PC-9 (cell line): ENCODE data around the gene NCKIPSD. TPM values are rescaled to one million over a fixed set of nuclear protein-coding genes. Genes with fewer than 3 reads are reported as not detected.

Experiments
- BruUV-seq: library from RNA; stranded (reverse); fragments of 400-500 nt; replicated peaks from 2 replicates; lab custom pipeline; 2021; lab: Mats Ljungman, UMichigan
- CTCF ChIA-PET: fragments of 300-600 bp; sonication (Branson Sonifier 250); formaldehyde crosslinking; loops from one replicate; lab custom pipeline; 2022; ENCODE audit warnings: antibody characterized with exemption; lab: Charles Lee
- POLR2A ChIA-PET: fragments of 300-600 bp; sonication (Branson Sonifier 250); formaldehyde crosslinking; loops from one replicate; lab custom pipeline; 2022; ENCODE audit warnings: antibody characterized with exemption; ENCODE audit not compliant: unreplicated experiment; lab: Charles Lee
- DNase-seq, 2 experiments: peaks; one replicate each; pipeline versions ENCODE4 v3.0.0 to v3.0.0-alpha.2; 2015 to 2022; ENCODE audit warnings: mixed read lengths in 1 of 2
- H2AFZ ChIP-seq: fragments of 200-600 bp; sonication (generic); 2 replicates; pipeline ENCODE4 v1.8.1; 2017; ENCODE audit warnings: antibody characterized with exemption
- H3F3A ChIP-seq: fragments of 200-600 bp; sonication (generic); 2 replicates; pipeline ENCODE4 v1.8.1; 2017; ENCODE audit warnings: antibody characterized with exemption, mild to moderate bottlenecking, low read depth; ENCODE audit not compliant: insufficient read depth
- H3K27ac ChIP-seq: fragments of 200-600 bp; sonication (generic); 2 replicates; pipeline ENCODE4 v1.6.1; 2016; ENCODE audit warnings: mixed run types
- H3K27me3 ChIP-seq: fragments of 200-600 bp; sonication (generic); 2 replicates; pipeline ENCODE4 v1.6.1; 2016; ENCODE audit warnings: low read depth, mixed run types; ENCODE audit not compliant: insufficient read depth
- H3K36me3 ChIP-seq: fragments of 200-600 bp; sonication (generic); 2 replicates; pipeline ENCODE4 v1.6.1; 2016; ENCODE audit warnings: low read depth, mixed run types
- H3K4me1 ChIP-seq: fragments of 200-600 bp; sonication (generic); replicated peaks from 2 replicates; pipeline ENCODE4 v1.6.1; 2016; ENCODE audit warnings: mixed run types; ENCODE audit not compliant: insufficient read depth
- H3K4me2 ChIP-seq: fragments of 200-600 bp; sonication (generic); 2 replicates; pipeline ENCODE4 v1.6.1; 2017; ENCODE audit warnings: mixed run types
- H3K4me3 ChIP-seq: fragments of 200-600 bp; sonication (generic); 2 replicates; pipeline ENCODE4 v1.6.1; 2016; ENCODE audit warnings: mixed run types
- H3K79me2 ChIP-seq: fragments of 200-600 bp; sonication (generic); 2 replicates; pipeline ENCODE4 v1.6.1; 2017; ENCODE audit warnings: low read depth, mixed run types
- H3K9me2 ChIP-seq: fragments of 200-600 bp; sonication (generic); 2 replicates; pipeline ENCODE4 v1.8.1; 2017; ENCODE audit warnings: mild to moderate bottlenecking; ENCODE audit not compliant: insufficient read depth
- H3K9me3 ChIP-seq: fragments of 200-600 bp; sonication (generic); 2 replicates; pipeline ENCODE4 v1.8.1; 2016; ENCODE audit warnings: low read depth; ENCODE audit not compliant: insufficient read depth
- H4K20me1 ChIP-seq: fragments of 200-600 bp; sonication (generic); 2 replicates; pipeline ENCODE4 v1.8.1; 2017; ENCODE audit not compliant: insufficient read depth
- EZH2 ChIP-seq: fragments of 200-600 bp; sonication (generic); IDR thresholded peaks from 2 replicates; pipeline ENCODE4 v1.8.0; 2017; ENCODE audit warnings: antibody characterized with exemption, low read depth
- intact Hi-C: fragments of 100-400 bp; cut with micrococcal nuclease; formaldehyde crosslinking; loops from one replicate; pipeline ENCODE4 v1.10.0; 2022; ENCODE audit not compliant: unreplicated experiment
- total RNA-seq: library from RNA; stranded (reverse); gene quantifications from 2 replicates; pipeline ENCODE4 v1.2.3, GENCODE V29; 2021
- TF ChIP-seq, protein P1 (sequence below): fragments of 200-600 bp; sonication (generic); conservative IDR thresholded peaks from 2 replicates; pipeline ENCODE4 v1.6.1; 2017; ENCODE audit warnings: mixed run types, antibody characterized with exemption, mild to moderate bottlenecking, moderate library complexity

The NCKIPSD gene
- total RNA-seq, 1 experiment from 2014 or later: 53.3 TPM

DNA sequence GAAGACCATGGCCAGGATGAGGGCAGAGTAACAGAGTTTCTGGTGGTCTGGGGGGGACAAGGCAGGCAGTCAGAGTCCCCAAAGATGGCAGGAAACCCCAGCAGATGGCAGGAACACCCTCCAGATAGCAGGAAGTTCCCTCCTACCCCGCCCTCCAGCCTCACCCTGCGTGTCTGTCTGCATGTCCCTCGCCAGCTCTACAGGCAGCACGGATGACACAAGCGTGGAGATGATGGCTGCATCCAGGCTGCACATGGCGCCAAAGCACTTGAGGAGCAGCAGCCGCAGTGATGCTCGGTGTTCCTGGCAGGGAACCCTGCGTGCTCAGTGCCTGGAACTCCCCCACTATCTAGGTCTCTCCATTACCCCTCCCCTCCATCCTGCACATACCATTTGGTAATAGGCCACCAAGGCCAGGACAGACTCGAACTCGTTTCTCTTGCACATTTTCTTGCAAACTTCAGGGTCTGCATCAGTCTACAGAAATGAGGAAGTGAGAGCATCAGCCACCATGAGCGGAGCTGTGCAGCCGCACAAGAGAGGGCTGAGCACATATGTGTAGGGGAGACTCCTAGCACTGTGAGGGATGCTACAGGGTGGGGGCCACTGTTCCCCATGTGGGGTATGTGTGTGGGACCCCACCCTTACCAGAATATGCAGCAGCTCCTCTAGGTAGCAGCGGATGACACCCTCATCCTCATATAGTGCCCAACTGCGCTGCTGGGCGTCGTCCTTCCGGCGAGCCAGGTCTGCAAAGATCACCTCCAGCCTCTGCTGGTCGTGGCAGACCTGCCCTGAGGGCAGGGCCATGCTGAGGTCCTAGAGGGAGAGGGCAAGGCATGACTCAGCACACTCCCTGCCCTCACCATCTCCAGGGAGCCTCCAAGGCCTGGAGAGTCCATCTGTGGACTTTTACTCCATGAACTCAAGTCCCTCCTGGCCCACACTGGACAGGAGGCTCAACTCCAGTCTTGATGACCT, 6.0 kb downstream of the NCKIPSD start:
- no peaks in the 10 kb centered on the region for H3K9me3 ChIP-seq
- no peaks in the 10 kb centered on the region for H3F3A ChIP-seq
- H3K4me3 ChIP-seq: no peak overlapping the region
- intact Hi-C loops: no loop called here
- H3K4me2 ChIP-seq: no peak overlapping the region
- no peaks in the 10 kb centered on the region for H3K36me3 ChIP-seq
- no TSS peak for BruUV-seq
- H2AFZ ChIP-seq: no peak overlapping the region
- no peak overlapping the region for H3K27ac ChIP-seq
- H3K27me3 ChIP-seq: no peaks in the 10 kb centered on the region
- peaks cover 15% of the 10 kb centered on the region for H3K79me2 ChIP-seq
- TF ChIP-seq, protein P1, sequence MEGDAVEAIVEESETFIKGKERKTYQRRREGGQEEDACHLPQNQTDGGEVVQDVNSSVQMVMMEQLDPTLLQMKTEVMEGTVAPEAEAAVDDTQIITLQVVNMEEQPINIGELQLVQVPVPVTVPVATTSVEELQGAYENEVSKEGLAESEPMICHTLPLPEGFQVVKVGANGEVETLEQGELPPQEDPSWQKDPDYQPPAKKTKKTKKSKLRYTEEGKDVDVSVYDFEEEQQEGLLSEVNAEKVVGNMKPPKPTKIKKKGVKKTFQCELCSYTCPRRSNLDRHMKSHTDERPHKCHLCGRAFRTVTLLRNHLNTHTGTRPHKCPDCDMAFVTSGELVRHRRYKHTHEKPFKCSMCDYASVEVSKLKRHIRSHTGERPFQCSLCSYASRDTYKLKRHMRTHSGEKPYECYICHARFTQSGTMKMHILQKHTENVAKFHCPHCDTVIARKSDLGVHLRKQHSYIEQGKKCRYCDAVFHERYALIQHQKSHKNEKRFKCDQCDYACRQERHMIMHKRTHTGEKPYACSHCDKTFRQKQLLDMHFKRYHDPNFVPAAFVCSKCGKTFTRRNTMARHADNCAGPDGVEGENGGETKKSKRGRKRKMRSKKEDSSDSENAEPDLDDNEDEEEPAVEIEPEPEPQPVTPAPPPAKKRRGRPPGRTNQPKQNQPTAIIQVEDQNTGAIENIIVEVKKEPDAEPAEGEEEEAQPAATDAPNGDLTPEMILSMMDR: no peak
- no peak for TF ChIP-seq EZH2
- ChIA-PET CTCF (no interaction called here), POLR2A (no interaction called here)
- no peaks in the 10 kb centered on the region for H3K9me2 ChIP-seq
- no peaks in the 10 kb centered on the region; the same call in 1 of the 2 replicates for H4K20me1 ChIP-seq
- peak in 1 of 2 experiments; percentile 59 for DNase-seq
- peaks cover 15% of the 10 kb centered on the region for H3K4me1 ChIP-seq

DNA sequence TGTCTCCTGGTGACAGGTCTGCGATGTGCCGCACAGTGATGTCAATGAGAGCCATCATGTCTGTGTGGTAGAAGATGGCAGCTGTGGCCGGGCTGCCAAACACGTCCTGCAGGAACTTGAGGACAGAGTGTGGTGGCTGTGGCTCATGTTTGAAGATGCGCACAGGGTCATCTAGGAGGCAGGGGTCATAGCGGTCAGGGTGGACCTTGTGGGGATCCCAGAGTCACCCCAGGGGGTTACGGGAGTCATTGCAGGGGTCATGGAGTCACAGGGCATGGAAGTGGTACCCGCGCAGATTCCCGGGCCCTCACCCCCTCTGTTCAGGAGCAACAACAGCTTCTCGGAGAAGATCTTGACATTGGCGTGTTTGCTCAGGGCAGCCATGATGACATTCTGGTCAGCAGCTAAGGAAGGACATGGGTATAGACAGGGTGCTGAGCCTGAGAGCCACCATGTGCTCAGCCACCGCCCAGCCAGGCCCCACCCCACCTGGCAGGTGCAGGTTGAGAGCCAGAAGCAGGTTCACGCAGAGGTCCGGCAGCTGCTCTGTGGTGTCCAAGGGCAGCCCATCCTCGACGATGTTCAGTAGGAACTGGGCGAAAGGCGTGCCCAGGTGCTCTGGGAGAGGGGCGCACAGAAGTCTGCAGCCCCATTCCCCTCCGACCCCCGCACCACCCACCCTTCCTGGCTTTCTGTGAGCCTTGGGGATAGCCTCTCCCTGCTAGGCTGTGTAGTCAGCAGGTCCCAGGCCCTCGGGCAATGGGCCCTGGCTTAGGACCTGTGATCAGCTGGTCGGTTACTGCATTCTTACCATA, 6.9 kb downstream of the NCKIPSD start:
- POLR2A ChIA-PET: no interaction called here
- no peak overlapping the region for H3K4me2 ChIP-seq
- no TSS peak for BruUV-seq
- no peak for TF ChIP-seq EZH2
- TF ChIP-seq, protein P1: no peak
- H3K27me3 ChIP-seq: no peaks in the 10 kb centered on the region
- H2AFZ ChIP-seq: no peak overlapping the region
- CTCF ChIA-PET: no interaction called here
- intact Hi-C loops: no loop called here
- H3F3A ChIP-seq: no peaks in the 10 kb centered on the region
- H3K9me3 ChIP-seq: no peaks in the 10 kb centered on the region
- H3K27ac ChIP-seq: no peak overlapping the region
- H3K79me2 ChIP-seq: peaks cover 8% of the 10 kb centered on the region; the same call in 1 of the 2 replicates
- H3K36me3 ChIP-seq: no peaks in the 10 kb centered on the region
- DNase-seq: no peak
- H3K4me3 ChIP-seq: no peak overlapping the region
- no peaks in the 10 kb centered on the region for H4K20me1 ChIP-seq
- no peaks in the 10 kb centered on the region for H3K9me2 ChIP-seq
- H3K4me1 ChIP-seq: peaks cover 8% of the 10 kb centered on the region

DNA sequence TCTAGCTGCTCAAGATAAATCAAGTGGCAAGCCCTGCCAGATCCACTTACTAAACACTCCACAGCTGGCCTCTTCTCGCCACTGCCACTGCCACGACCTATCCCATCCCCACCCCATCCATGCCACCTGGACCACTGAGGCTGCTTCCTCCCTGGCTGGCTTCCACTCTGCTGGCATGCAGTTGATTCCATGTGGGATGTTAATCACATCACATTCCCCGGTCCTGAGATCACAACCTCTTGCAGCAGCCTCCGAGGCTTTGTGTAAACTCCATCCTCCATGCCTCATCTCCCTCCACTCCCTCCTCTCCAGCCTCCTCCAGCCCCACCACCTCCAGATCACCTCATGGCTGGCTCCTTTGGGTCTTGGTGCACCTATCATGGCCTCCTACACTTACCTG, 7.7 kb downstream of the NCKIPSD start:
- ChIA-PET POLR2A (no interaction called here), CTCF (no interaction called here)
- Histone ChIP-seq H3K4me2 (no peak overlapping the region), H3K9me2 (no peaks in the 10 kb centered on the region), H4K20me1 (no peaks in the 10 kb centered on the region), H3K27me3 (no peaks in the 10 kb centered on the region), H3K4me3 (no peak overlapping the region), H3K27ac (no peak overlapping the region), H3K36me3 (no peaks in the 10 kb centered on the region), H3K9me3 (no peaks in the 10 kb centered on the region), H3F3A (no peaks in the 10 kb centered on the region), H2AFZ (no peak overlapping the region), H3K4me1 (peaks cover 8% of the 10 kb centered on the region; the same call in 1 of the 2 replicates), H3K79me2 (0 out of 2 replicates have a peak, but pooled peaks cover 2% of the 10 kb centered on the region)
- no TSS peak for BruUV-seq
- TF ChIP-seq, protein P1: no peak
- TF ChIP-seq EZH2: no peak
- DNase-seq: no peak
- intact Hi-C loops: no loop called here
